Activated T-helper 1 cell treated with anti-CD3 and anti-CD28 coated beads, Interleukin-12 subunit alpha, Interleukin-12 subunit beta, Interleukin-2, Interleukin-4 antibody, amounts not matched to agents 30 ng/mL and 10 ng/mL and 1 ng/mL, durations not matched to agents 14 hours and 24 hours and 36 hours (primary cell): ENCODE data around the gene MERTK. TPM values are rescaled to one million over a fixed set of nuclear protein-coding genes. Genes with fewer than 3 reads are reported as not detected.
"Not testable (repeated sequence)": the region's sequence is repeated elsewhere in the genome, so short reads cannot be mapped to it uniquely, and the experiment has no call there.

ENCODE experiments used
- DNase-seq: peaks from one replicate; pipeline ENCODE4 v3.0.0; 2021; ENCODE audit warnings: low spot score
- H3K27ac Mint-ChIP-seq: one replicate; pipeline ENCODE4 v1.8.0; 2021; ENCODE audit warnings: mild to moderate bottlenecking, mixed read lengths
- H3K27me3 Mint-ChIP-seq: one replicate; pipeline ENCODE4 v1.8.0; 2022; ENCODE audit warnings: mild to moderate bottlenecking, moderate library complexity, mixed read lengths; ENCODE audit not compliant: insufficient read depth
- H3K36me3 Mint-ChIP-seq: one replicate; pipeline ENCODE4 v1.8.0; 2021; ENCODE audit warnings: low read depth, mixed read lengths
- H3K4me1 Mint-ChIP-seq: one replicate; pipeline ENCODE4 v1.8.0; 2021; ENCODE audit warnings: low read depth, mixed read lengths
- H3K4me3 Mint-ChIP-seq: one replicate; pipeline ENCODE4 v1.8.0; 2021; ENCODE audit warnings: mild to moderate bottlenecking, moderate library complexity, mixed read lengths
- H3K9me3 Mint-ChIP-seq: one replicate; pipeline ENCODE4 v1.8.0; 2021; ENCODE audit warnings: mixed read lengths
- intact Hi-C: fragments of 100-400 bp; cut with micrococcal nuclease; formaldehyde crosslinking; loops from one replicate; pipeline ENCODE4 v1.15.1; 2024
- total RNA-seq: library from RNA; stranded (reverse); gene quantifications from 2 replicates; pipeline ENCODE4 v1.2.3, GENCODE V29; 2022

Gene MERTK
- total RNA-seq, 1 donor from 2014 or later, result 1.3 TPM

DNA sequence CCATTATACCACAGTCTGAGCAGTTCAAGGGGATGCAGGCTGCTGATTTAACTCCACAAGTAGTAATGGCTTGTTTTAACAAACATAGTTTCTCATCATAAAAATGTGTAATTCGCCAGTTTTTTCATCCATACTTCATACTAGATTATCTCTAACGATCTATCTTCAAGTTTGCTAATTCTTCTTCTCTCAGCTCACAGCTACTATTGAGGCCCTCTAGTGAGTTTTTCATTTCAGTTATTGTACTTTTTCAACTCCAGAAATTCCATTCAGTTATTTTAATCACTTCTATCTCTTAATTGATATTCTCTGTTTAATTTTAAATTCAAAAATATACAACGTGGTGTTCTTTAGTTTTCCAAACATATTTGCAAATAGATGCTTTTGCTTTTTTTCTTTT, 136.5 kb downstream of the MERTK start:
- Mint-ChIP-seq H3K27me3 (peaks cover 15% of the 10 kb centered on the region), H3K4me3 (no peak overlapping the region), H3K4me1 (peaks cover 9% of the 10 kb centered on the region), H3K9me3 (no peaks in the 10 kb centered on the region), H3K36me3 (no peaks in the 10 kb centered on the region), H3K27ac (no peak overlapping the region)
- intact Hi-C loops, result no loop called here
- DNase-seq, result no peak

- Mint-ChIP-seq H3K27ac (no peak overlapping the region), H3K9me3 (no peaks in the 10 kb centered on the region), H3K27me3 (peaks cover 15% of the 10 kb centered on the region), H3K4me1 (peaks cover 9% of the 10 kb centered on the region), H3K4me3 (no peak overlapping the region), H3K36me3 (no peaks in the 10 kb centered on the region)
- no peak for DNase-seq
- intact Hi-C loops, result no loop called here
These were observed 137.4 kb downstream of the MERTK start for GRCh38 chr2:112035786-112036185.

DNA sequence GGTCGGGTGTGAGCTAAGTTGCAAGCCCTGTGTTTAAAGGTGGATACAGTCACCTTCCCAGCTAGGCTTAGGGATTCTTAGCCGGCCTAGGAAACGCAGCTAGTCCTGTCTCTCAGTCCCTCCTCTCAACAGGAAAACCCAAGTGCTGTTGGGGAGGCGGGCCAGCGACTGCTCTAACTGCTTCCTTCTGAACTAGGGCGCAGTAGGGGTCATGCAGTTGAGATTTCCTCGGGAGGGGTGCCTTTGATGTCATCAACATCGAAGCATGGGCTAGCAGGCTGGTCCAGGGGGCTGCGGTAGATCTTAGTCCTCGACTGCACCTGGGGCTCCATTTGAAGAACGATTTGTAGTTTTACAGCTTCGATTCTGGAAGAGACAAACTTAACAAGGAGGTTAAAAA, 141.1 kb downstream of the MERTK start:
- H3K4me1 Mint-ChIP-seq, DNase-seq, H3K9me3 Mint-ChIP-seq, H3K27me3 Mint-ChIP-seq, H3K27ac Mint-ChIP-seq, intact Hi-C loops, H3K36me3 Mint-ChIP-seq, H3K4me3 Mint-ChIP-seq: not testable (repeated sequence)

GRCh38 chr2:112040066-112040465, 141.7 kb downstream of the MERTK start:
- H3K4me3 Mint-ChIP-seq, H3K4me1 Mint-ChIP-seq, DNase-seq, H3K36me3 Mint-ChIP-seq, H3K9me3 Mint-ChIP-seq, H3K27ac Mint-ChIP-seq, intact Hi-C loops, H3K27me3 Mint-ChIP-seq: not testable (repeated sequence)

DNA sequence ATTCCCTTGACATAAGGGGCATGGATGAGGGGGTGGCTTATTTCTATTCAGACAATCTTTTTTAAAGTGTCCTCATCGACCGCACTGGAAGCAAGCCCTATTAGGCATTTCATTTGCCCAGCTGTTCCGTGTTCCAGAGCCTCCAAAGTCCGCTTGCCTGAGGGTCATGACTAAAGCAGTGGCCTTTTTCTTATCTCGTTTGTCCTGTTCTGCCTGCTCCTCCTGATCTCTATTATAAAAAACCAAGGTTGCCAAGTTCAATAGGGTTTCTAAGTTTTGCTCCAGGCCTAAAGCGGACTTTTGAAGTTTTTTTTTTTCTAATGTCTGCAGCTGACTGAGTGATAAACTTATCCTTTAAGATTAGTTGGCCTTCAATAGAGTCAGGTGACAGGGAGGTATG, 143.1 kb downstream of the MERTK start:
- H3K27ac Mint-ChIP-seq, H3K9me3 Mint-ChIP-seq, H3K4me1 Mint-ChIP-seq, H3K4me3 Mint-ChIP-seq, DNase-seq, H3K36me3 Mint-ChIP-seq, intact Hi-C loops: not testable (repeated sequence)
- peaks cover 15% of the 10 kb centered on the region for H3K27me3 Mint-ChIP-seq

DNA sequence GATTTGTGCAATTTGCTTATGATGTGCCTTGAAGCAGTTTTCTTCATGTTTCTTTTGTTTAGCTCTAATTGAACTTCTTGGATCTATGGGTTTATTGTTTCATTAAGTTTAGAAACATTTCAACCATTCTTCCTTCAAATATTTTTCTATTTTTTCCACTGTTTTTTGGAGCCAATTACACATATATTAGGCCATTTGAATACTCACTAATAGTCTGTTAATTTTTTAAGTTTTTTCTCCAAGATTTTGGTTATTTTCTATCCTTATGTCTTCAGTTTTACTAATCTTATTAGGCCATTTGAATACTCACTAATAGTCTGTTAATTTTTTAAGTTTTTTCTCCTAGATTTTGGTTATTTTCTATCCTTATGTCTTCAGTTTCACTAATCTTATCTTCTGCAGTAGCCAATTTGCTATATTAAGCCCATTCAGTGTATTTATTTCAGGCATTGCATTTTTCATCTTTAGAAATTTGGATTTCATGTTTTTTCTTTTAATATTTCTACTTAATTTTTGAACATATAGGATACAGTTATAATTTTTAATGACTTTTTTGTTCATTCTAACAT, 147.1 kb downstream of the MERTK start:
- no peak overlapping the region for H3K27ac Mint-ChIP-seq
- intact Hi-C loops, result no loop called here
- peaks cover 8% of the 10 kb centered on the region for H3K27me3 Mint-ChIP-seq
- no peaks in the 10 kb centered on the region for H3K4me1 Mint-ChIP-seq
- no peaks in the 10 kb centered on the region for H3K36me3 Mint-ChIP-seq
- H3K4me3 Mint-ChIP-seq, result no peak overlapping the region
- no peak for DNase-seq
- no peaks in the 10 kb centered on the region for H3K9me3 Mint-ChIP-seq

DNA sequence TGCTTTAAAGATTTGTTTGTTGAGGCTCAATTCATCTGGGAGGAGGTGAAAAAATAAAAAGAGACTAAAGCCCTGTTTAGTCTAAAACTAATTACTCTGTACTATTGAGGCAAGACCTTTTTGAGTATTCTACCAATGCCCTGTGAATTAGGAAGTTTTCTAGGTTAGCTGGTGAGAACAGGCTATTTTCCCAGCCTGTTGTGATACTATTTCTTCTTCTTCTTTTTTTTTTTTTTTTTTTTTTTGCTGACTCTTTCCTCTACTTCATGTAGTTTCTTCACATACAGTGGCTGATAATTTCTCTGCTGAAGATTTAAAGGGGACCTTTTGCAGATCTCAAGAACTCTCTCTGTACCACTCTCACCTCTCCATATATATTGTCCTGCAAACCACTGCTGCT, 147.8 kb downstream of the MERTK start:
- no peaks in the 10 kb centered on the region for H3K4me1 Mint-ChIP-seq
- H3K9me3 Mint-ChIP-seq, result no peaks in the 10 kb centered on the region
- no peak for DNase-seq
- peaks cover 8% of the 10 kb centered on the region for H3K27me3 Mint-ChIP-seq
- intact Hi-C loops, result no loop called here
- no peak overlapping the region for H3K4me3 Mint-ChIP-seq
- no peak overlapping the region for H3K27ac Mint-ChIP-seq
- H3K36me3 Mint-ChIP-seq, result no peaks in the 10 kb centered on the region

DNA sequence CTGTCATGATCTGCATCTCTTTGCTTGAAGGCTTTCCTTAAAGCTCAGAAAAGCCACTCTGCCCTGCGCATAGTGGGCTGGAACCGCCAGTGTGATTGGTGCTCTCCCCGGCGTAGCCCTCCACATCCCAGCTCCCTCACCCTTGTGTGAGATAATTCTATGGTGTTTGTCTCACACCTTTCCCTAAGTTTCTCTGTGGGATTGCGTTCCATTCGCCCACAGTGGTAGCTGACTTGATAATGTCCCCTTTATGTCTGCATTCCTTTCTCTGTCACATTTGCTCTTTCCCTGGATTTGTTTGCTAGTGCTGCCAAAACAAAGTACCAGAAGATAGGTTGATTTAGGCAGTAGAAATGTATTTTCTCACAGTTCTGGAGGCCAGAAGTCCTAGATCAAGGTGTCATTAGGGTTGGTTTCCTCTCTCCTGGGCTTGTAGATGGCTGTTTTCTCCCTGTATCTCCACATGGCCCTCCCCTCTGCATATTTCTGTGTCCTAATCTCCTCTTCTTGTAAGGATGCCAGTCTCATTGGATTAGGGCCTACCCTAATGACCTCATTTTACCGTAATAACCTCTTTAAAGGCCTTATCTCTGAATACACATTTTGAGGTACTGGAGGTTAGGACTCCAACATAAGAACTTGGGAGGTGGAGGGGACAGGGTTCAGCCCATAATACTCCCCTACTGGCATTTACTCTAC, 149.3 kb downstream of the MERTK start:
- peaks cover 10% of the 10 kb centered on the region for H3K27me3 Mint-ChIP-seq
- DNase-seq, result no peak
- H3K27ac Mint-ChIP-seq, result no peak overlapping the region
- no peak overlapping the region for H3K4me3 Mint-ChIP-seq
- no peaks in the 10 kb centered on the region for H3K36me3 Mint-ChIP-seq
- intact Hi-C loops, result loop anchor here (1.0 kb wide), 2 partner anchors 149 to 160 kb away; partner anchors contain the start of gene MERTK
- H3K9me3 Mint-ChIP-seq, result no peaks in the 10 kb centered on the region
- H3K4me1 Mint-ChIP-seq, result no peaks in the 10 kb centered on the region

DNA sequence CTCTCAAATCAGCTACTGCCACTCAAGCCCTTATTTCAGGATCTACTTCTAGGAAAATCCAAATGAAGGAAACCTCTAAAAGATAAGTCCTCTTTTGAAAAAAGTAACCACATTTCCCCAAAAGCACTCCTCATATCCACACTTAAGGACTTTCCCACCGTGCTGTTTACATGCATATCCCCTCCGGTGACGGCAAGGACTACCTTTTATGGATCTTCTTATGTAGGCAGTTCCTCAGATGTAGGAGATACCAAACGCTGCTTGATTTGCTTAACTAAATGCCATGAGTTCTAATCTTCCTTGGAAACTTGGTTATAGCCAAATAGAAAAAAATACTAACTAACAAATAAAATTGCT, 149.8 kb downstream of the MERTK start:
- Mint-ChIP-seq H3K27me3 (peaks cover 10% of the 10 kb centered on the region), H3K9me3 (no peaks in the 10 kb centered on the region), H3K4me3 (no peak overlapping the region), H3K36me3 (no peaks in the 10 kb centered on the region), H3K4me1 (peaks cover under 1% of the 10 kb centered on the region), H3K27ac (no peak overlapping the region)
- intact Hi-C loops, result loop anchor here (1.0 kb wide), 2 partner anchors 150 to 161 kb away; partner anchors contain the start of gene MERTK
- DNase-seq, result no peak

- H3K4me1 Mint-ChIP-seq, result peaks cover 7% of the 10 kb centered on the region
- no peak overlapping the region for H3K27ac Mint-ChIP-seq
- intact Hi-C loops, result loop anchor here (1.0 kb wide), 2 partner anchors 151 to 162 kb away; partner anchors contain the start of gene MERTK
- H3K9me3 Mint-ChIP-seq, result no peaks in the 10 kb centered on the region
- H3K36me3 Mint-ChIP-seq, result no peaks in the 10 kb centered on the region
- DNase-seq, result no peak
- peaks cover 8% of the 10 kb centered on the region for H3K27me3 Mint-ChIP-seq
- no peak overlapping the region for H3K4me3 Mint-ChIP-seq
These were observed 150.5 kb downstream of the MERTK start for GRCh38 chr2:112048887-112049286.

DNA sequence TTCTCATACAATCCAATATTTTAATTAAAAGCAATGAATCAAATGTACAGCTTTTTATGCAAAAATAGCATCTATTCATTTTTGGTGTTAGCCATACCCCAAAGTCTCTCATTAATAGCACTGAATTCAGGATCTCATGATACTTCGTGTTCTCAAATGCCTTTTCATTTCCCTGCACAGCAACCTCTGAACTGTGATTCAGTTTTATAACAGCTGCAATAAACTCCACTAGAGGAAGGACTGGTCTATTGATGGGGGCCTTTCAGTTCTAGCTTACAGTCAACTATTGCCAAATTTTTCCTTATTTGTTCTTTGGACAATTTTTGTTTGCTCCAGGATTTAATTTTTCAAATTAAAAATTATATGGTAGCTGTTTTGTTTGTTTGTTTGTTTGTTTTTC, 151.9 kb downstream of the MERTK start:
- no peak overlapping the region for H3K4me3 Mint-ChIP-seq
- H3K27me3 Mint-ChIP-seq, result peaks cover 8% of the 10 kb centered on the region
- no peaks in the 10 kb centered on the region for H3K9me3 Mint-ChIP-seq
- intact Hi-C loops, result loop anchor here (10.0 kb wide), 2 partner anchors 594 to 1376 kb away; partner anchors contain the start of genes BUB1 and SLC20A1
- H3K4me1 Mint-ChIP-seq, result peaks cover 9% of the 10 kb centered on the region
- DNase-seq, result no peak
- no peak overlapping the region for H3K27ac Mint-ChIP-seq
- H3K36me3 Mint-ChIP-seq, result no peaks in the 10 kb centered on the region

DNA sequence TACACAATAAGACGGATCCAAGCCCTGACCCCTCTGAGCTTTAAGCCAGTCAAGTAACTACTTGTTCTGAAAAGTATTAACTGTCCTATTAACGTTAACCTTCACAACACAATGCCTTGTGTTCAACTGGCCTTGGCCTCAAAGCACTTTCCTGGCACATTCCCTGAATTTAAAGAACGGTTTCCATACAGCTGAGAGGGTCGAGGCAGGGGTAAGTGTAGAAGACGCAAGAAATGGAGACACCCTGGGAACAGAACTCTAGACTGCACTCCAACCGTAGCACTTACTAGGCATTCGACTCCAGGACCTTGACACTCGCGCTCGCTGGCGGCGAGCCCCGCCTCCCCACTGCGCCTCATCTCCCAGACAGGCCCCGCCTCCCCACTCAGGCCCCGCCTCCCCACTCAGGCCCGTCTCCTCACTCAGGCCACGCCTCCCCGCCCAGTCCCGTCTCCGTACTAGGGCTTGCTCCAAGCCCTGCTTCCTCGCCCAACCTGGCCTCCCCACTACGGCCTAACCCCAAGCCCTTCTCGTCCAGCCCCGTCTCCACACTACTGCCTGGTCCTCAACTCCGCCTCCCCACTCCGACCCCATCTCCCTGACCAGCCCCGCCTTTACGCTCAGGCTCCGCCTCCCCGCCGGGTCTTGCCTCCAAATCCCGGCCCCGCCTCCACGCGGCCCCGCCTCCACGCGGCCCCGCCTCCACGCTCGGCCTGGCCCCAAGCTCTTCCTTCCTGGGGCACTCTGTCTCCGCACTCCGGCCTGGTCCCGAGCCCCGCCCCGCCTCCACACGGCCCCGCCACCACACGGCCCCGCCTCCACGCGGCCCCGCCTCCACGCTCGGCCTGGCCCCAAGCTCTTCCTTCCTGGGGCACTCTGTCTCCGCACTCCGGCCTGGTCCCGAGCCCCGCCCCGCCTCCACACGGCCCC, 155.8 kb downstream of the MERTK start:
- Mint-ChIP-seq H3K27ac (peak overlapping the region; percentile 98), H3K36me3 (peaks cover 12% of the 10 kb centered on the region), H3K4me3 (peak overlapping the region; percentile 93), H3K9me3 (no peaks in the 10 kb centered on the region), H3K4me1 (peaks cover 39% of the 10 kb centered on the region), H3K27me3 (peaks cover 2% of the 10 kb centered on the region)
- peak; percentile 96 for DNase-seq
- intact Hi-C loops, result loop anchor here (1.0 to 10.0 kb wide), 5 partner anchors 170 to 1379 kb away; partner anchors contain the start of genes ANAPC1, BUB1, POLR1B and SLC20A1
